MM.1S (cell line): ENCODE measurements around the gene SH3GL2.

ENCODE experiments used
- DNase-seq: peaks from one replicate; pipeline ENCODE4 v3.0.0-alpha.2; 2015
- H2AFZ ChIP-seq: fragments of 300-600 bp; sonication (generic); 2 replicates; pipeline ENCODE4 v1.6.0; 2016; ENCODE audit warnings: antibody characterized with exemption, low read length
- H3F3A ChIP-seq: fragments of 300-600 bp; sonication (generic); 2 replicates; pipeline ENCODE4 v1.6.1; 2016; ENCODE audit warnings: mild to moderate bottlenecking, antibody characterized with exemption, low read length, moderate library complexity, mixed read lengths; ENCODE audit not compliant: insufficient read depth
- H3K27ac ChIP-seq: fragments of 300-600 bp; sonication (generic); 2 replicates; pipeline ENCODE4 v1.5.1; 2016; ENCODE audit warnings: mild to moderate bottlenecking, low read length
- H3K27me3 ChIP-seq: fragments of 300-600 bp; sonication (generic); replicated peaks from 2 replicates; pipeline ENCODE4 v1.6.0; 2016; ENCODE audit warnings: low read length; ENCODE audit not compliant: insufficient read depth
- H3K36me3 ChIP-seq: fragments of 300-600 bp; sonication (generic); replicated peaks from 2 replicates; pipeline ENCODE4 v1.6.1; 2016; ENCODE audit warnings: mild to moderate bottlenecking, low read length, mixed read lengths; ENCODE audit not compliant: insufficient read depth
- H3K4me1 ChIP-seq: fragments of 300-600 bp; sonication (generic); 2 replicates; pipeline ENCODE4 v1.6.1; 2016; ENCODE audit warnings: low read length, mixed read lengths
- H3K4me2 ChIP-seq: fragments of 300-600 bp; sonication (generic); 2 replicates; pipeline ENCODE4 v1.6.0; 2016; ENCODE audit warnings: low read depth, low read length
- H3K4me3 ChIP-seq: fragments of 300-600 bp; sonication (generic); 2 replicates; pipeline ENCODE4 v1.5.1; 2016; ENCODE audit warnings: low read length, mixed read lengths
- H3K79me2 ChIP-seq: fragments of 300-600 bp; sonication (generic); 2 replicates; pipeline ENCODE4 v1.6.1; 2016; ENCODE audit warnings: mixed run types, low read length, mixed read lengths
- H3K9ac ChIP-seq: fragments of 300-600 bp; sonication (generic); 2 replicates; pipeline ENCODE4 v1.6.1; 2016; ENCODE audit warnings: low read length, mixed read lengths
- H3K9me2 ChIP-seq: fragments of 300-600 bp; sonication (generic); replicated peaks from 2 replicates; pipeline ENCODE4 v1.6.1; 2016; ENCODE audit warnings: mild to moderate bottlenecking, low read length, mixed read lengths; ENCODE audit not compliant: insufficient read depth
- H3K9me3 ChIP-seq: fragments of 300-600 bp; sonication (generic); replicated peaks from 2 replicates; pipeline ENCODE4 v1.6.1; 2016; ENCODE audit warnings: mild to moderate bottlenecking, low read length, mixed read lengths; ENCODE audit not compliant: insufficient read depth
- H4K20me1 ChIP-seq: fragments of 300-600 bp; sonication (generic); 2 replicates; pipeline ENCODE4 v1.6.1; 2016; ENCODE audit warnings: mild to moderate bottlenecking, low read length, moderate library complexity, mixed read lengths; ENCODE audit not compliant: insufficient read depth
- EZH2 ChIP-seq: fragments of 300-600 bp; sonication (generic); optimal IDR thresholded peaks from 2 replicates; pipeline ENCODE3; 2017; ENCODE audit warnings: low read depth, mild to moderate bottlenecking, antibody characterized with exemption, low read length, mixed read lengths
- EZH2phosphoT487 ChIP-seq: fragments of 300-600 bp; sonication (generic); IDR thresholded peaks from 2 replicates; pipeline ENCODE4 v1.6.1; 2018; ENCODE audit warnings: antibody characterized with exemption, low read length
- TF ChIP-seq, protein P1 (sequence below): fragments of 300-600 bp; sonication (generic); IDR thresholded peaks from 2 replicates; pipeline ENCODE4 v1.5.1; 2016; ENCODE audit warnings: antibody characterized with exemption, low read length, mixed read lengths

Gene SH3GL2

DNA sequence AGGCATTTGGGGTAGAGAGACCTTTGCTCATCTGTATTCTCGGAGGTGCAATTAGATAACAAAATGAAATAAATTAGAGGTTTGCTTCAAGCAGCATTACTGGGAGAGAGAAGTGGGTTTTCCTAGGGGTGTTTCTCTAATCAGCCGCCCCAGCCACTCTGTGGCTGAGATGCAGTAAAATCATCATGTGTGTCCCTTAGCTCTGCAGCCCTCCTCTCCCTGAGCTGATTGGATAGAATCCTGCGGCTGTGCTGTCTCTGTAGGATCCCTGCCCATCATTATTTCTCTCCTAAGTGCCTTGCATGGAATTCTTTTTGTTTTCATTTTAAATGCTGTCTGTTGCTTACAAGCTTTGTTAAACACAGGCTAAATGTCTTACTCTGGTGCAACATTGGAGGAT is 171.4 kb downstream of the SH3GL2 start:
- no peaks in the 10 kb centered on the region for H3K9me3 ChIP-seq
- TF ChIP-seq, protein P1, sequence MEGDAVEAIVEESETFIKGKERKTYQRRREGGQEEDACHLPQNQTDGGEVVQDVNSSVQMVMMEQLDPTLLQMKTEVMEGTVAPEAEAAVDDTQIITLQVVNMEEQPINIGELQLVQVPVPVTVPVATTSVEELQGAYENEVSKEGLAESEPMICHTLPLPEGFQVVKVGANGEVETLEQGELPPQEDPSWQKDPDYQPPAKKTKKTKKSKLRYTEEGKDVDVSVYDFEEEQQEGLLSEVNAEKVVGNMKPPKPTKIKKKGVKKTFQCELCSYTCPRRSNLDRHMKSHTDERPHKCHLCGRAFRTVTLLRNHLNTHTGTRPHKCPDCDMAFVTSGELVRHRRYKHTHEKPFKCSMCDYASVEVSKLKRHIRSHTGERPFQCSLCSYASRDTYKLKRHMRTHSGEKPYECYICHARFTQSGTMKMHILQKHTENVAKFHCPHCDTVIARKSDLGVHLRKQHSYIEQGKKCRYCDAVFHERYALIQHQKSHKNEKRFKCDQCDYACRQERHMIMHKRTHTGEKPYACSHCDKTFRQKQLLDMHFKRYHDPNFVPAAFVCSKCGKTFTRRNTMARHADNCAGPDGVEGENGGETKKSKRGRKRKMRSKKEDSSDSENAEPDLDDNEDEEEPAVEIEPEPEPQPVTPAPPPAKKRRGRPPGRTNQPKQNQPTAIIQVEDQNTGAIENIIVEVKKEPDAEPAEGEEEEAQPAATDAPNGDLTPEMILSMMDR: no peak
- TF ChIP-seq EZH2: no peak
- TF ChIP-seq EZH2phosphoT487: no peak
- H3K79me2 ChIP-seq: no peaks in the 10 kb centered on the region
- DNase-seq: no peak
- H3K36me3 ChIP-seq: no peaks in the 10 kb centered on the region
- H3K4me2 ChIP-seq: no peak overlapping the region
- no peaks in the 10 kb centered on the region for H4K20me1 ChIP-seq
- H3K9ac ChIP-seq: no peak overlapping the region
- no peaks in the 10 kb centered on the region for H3K9me2 ChIP-seq
- H3K27me3 ChIP-seq: no peaks in the 10 kb centered on the region
- no peak overlapping the region for H2AFZ ChIP-seq
- H3K4me3 ChIP-seq: no peak overlapping the region
- H3K27ac ChIP-seq: no peak overlapping the region
- no peaks in the 10 kb centered on the region for H3F3A ChIP-seq
- no peaks in the 10 kb centered on the region for H3K4me1 ChIP-seq

DNA sequence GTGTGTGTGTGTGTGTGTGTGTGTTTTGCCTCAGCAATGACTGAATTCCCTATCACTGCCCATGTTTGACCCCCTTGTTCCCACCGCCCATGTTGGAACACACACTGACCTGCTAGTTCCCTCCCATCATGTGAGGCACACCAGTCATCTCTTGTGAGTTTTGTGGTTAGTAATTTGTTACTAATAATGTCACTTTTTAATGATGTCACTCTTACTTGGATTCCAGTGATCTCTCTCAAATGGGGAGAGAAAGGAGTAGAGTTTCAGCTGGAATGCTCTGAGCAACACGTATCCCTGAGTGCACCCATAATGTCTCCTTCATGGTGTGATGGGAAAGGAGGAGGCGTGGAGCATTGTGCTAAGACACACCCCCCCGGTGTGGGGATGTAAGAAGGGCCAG is 172.6 kb downstream of the SH3GL2 start:
- H3F3A ChIP-seq: no peaks in the 10 kb centered on the region
- no peak for DNase-seq
- no peaks in the 10 kb centered on the region for H3K27me3 ChIP-seq
- H3K79me2 ChIP-seq: no peaks in the 10 kb centered on the region
- no peak overlapping the region for H2AFZ ChIP-seq
- no peak overlapping the region for H3K9ac ChIP-seq
- no peaks in the 10 kb centered on the region for H4K20me1 ChIP-seq
- H3K4me1 ChIP-seq: no peaks in the 10 kb centered on the region
- TF ChIP-seq, protein P1: no peak
- TF ChIP-seq EZH2phosphoT487 (no peak), EZH2 (no peak)
- H3K27ac ChIP-seq: no peak overlapping the region
- no peak overlapping the region for H3K4me3 ChIP-seq
- no peak overlapping the region for H3K4me2 ChIP-seq
- no peaks in the 10 kb centered on the region for H3K9me2 ChIP-seq
- no peaks in the 10 kb centered on the region for H3K36me3 ChIP-seq
- H3K9me3 ChIP-seq: no peaks in the 10 kb centered on the region

DNA sequence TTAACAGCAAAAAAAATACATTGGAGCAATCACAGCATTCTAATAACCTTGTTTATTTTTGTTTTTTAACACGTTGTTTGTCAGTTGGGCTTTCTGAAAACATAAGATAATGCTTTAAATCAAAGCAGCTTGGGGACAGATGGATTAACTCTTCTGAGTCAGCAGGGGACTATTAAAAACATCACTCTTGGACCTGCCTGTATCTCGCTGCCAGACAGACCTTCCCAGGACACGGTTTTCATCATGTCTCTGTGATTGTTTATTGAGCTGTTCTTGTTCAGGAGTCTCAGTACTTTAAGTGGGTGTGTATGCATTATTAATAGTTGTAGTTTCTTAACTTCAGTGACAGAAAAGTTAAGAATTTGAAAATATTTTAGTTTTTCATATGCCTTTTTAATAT is 173.2 kb downstream of the SH3GL2 start:
- H3K27me3 ChIP-seq: no peaks in the 10 kb centered on the region
- no peaks in the 10 kb centered on the region for H3K4me1 ChIP-seq
- no peak overlapping the region for H3K27ac ChIP-seq
- no peaks in the 10 kb centered on the region for H3F3A ChIP-seq
- no peak overlapping the region for H3K4me3 ChIP-seq
- TF ChIP-seq, protein P1: no peak
- no peak for TF ChIP-seq EZH2phosphoT487
- TF ChIP-seq EZH2: no peak
- H3K4me2 ChIP-seq: no peak overlapping the region
- no peaks in the 10 kb centered on the region for H3K36me3 ChIP-seq
- H3K9ac ChIP-seq: no peak overlapping the region
- no peaks in the 10 kb centered on the region for H3K9me3 ChIP-seq
- no peaks in the 10 kb centered on the region for H3K9me2 ChIP-seq
- DNase-seq: no peak
- H3K79me2 ChIP-seq: no peaks in the 10 kb centered on the region
- H2AFZ ChIP-seq: no peak overlapping the region
- H4K20me1 ChIP-seq: no peaks in the 10 kb centered on the region
